ENCODE results near the gene KPRP.

Gene KPRP

GRCh38 chr1:152774875-152775274, 17.1 kb downstream of the KPRP start, which contains the start of gene LCE1F:
Gene LCE1F, plus strand, starts transcription at chr1:152775140. Its CDS starts 1,232 bp downstream, at chr1:152776372.
- DNase-seq: no peak

GRCh38 chr1:152776361-152776760, 18.5 kb downstream of the KPRP start:
- no peak for DNase-seq

- DNase-seq: no peak
Observed at GRCh38 chr1:152777510-152778137, 19.8 kb downstream of the KPRP start.

GRCh38 chr1:152783095-152783494, 25.3 kb downstream of the KPRP start:
- DNase-seq: no peak

- no peak for DNase-seq
Observed at GRCh38 chr1:152786077-152786476, 28.3 kb downstream of the KPRP start, which contains the start of gene LCE1E. Gene LCE1E, plus strand, starts transcription at chr1:152786257. Its CDS starts 1,043 bp downstream, at chr1:152787300.

- DNase-seq: no peak
Observed at GRCh38 chr1:152795686-152796085, 37.9 kb downstream of the KPRP start.

- no peak for DNase-seq
Observed at GRCh38 chr1:152796421-152796820, 38.6 kb downstream of the KPRP start, which contains the start of gene LCE1D. Gene LCE1D, plus strand, starts transcription at chr1:152796721. Its CDS starts 1,074 bp downstream, at chr1:152797795.

- no peak for DNase-seq
Observed at GRCh38 chr1:152801333-152801732, 43.5 kb downstream of the KPRP start.

- no peak for DNase-seq
Observed at GRCh38 chr1:152806576-152806975, 48.8 kb downstream of the KPRP start, which contains the start of gene LCE1C. Gene LCE1C, minus strand, starts transcription at chr1:152806651. Its CDS starts 1,173 bp downstream, at chr1:152805478.

GRCh38 chr1:152811050-152811449, 53.2 kb downstream of the KPRP start:
- no peak for DNase-seq
